Stimulated activated naive CD4-positive, alpha-beta T cell (primary cell): ENCODE measurements around the gene UQCRQ.

Experiments used
- DNase-seq, 6 experiments: peaks; one replicate each; lab custom pipeline; 2025; lab: John Stamatoyannopoulos, UW

Gene UQCRQ

DNA sequence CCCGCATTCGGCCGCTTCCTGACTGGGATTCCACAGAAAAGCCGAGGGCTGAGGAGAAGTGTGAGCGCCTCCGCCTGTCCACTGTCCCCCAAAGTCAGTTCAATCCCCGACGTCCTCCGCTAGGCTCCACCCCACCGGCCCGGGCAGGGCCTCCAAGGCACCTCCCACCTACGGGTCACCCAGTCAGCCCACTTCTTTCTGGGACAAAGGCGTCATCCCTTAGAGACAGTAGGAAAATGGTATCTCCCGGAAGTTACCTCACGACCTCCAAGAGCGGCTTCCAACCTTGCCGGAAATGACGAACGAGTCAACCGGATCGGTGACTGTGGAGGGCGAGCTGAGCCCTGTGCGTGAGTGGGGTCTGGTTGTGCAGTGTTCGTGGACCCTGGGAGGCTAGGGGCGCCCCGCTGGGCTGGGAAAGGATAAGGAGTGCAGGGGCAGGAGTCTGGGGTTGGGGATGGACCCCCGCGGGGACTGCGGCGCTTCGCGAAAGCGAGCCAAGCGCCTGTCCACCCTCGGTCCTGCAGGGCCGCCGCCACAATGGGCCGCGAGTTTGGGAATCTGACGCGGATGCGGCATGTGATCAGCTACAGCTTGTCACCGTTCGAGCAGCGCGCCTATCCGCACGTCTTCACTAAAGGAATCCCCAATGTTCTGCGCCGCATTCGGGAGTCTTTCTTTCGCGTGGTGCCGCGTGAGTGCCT, at the start of gene UQCRQ, which contains the start of gene GDF9:
Gene UQCRQ (plus strand): TSS at position 301 of the 704 bp plus-strand sequence. CDS start 240 bp downstream, at position 541.
Gene GDF9 (minus strand): TSS at position 128 of the 704 bp plus-strand sequence. CDS start 1,936 bp downstream, outside the sequence.
- peak; percentile 74 to 93 (median 90) for DNase-seq

DNA sequence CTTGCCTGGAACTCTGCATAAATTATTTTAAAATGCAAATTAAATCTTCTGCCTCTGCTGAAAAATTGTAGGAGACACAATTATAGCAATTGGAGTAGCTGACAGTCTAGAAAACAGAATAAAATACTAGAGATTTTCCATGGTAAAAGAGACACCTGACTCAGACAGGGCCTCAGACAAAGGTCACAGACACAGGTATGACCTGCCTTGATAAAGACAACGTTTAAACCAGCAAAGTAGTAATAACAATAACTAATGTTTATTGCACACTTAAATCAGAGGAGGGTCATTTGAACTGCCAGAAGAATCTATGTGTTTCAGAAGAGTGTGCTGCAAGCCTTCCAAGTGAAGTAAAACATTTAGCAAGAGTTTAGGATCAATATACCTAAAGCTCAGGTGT, 49.4 kb upstream of the UQCRQ start:
- DNase-seq, result no peak

DNA sequence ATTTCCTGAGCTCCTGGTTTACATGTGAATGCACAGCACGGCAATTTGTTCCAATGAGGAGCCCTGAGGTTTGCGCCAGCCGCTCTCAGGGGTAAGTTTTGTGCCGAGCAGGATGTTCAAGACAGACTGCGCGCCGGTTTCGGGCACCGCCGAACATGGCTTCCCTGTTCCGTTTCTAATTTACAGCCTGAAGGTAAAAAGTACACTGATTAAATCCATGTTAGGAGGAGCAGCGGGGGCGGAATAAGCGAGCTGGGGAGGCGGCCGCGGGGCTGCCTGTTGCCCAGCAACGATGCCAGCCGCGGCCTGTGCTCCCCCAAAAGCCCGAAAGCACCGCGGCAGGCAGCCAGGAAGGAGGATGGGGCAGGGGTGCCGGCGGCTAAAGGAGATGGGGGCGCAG, 47.0 kb upstream of the UQCRQ start:
- DNase-seq, result peak in 2 of 6 experiments; percentile 10 to 45

DNA sequence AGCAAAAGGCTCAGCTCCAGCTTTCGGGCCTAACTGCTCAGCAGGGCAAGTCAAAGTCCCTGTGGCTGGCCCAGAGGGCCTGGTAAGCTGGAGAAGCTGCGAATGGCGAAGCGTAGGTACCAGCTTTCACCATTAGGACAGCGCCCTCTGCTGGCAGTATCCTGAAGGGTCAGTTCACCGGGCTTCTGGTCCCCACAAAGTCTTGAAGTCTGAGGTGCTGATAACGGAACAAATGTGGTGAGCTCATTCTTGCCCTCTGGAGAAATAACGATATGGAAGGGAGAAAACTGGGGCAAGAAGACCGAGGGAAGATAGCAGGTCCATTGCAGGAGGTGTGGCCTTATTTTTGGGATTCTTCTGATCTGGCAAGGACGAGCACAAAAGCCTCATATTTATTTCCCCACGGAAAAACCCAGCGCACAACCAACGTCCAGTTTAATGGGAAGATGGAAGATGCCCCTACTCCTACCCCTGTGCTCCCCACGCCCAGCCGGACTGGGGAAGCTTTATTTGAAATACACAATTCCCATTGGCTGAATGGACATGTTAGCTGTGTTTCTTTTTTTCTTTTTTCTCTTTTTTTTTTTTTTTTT, 46.2 kb upstream of the UQCRQ start:
- DNase-seq, result peak; percentile 50 to 85 (median 78)

DNA sequence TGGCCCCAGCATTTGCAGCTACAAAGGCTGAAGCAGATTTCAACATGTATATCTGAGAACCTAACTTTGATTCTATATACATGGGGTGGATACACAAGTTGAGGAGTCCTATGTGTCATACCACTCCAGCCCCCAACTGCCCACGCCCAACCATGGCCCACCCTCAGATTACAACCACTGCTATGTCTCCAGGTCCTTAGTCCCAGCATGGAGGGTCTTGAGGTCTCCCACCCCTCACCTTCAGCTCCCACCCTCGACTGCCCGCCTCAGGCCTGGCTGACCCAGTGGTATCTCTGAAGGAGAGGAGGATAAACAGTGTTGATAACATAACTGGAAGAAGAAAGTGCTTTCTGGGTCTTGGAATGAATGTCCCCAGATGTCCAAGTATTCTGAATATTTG, 45.1 kb upstream of the UQCRQ start:
- no peak for DNase-seq

DNA sequence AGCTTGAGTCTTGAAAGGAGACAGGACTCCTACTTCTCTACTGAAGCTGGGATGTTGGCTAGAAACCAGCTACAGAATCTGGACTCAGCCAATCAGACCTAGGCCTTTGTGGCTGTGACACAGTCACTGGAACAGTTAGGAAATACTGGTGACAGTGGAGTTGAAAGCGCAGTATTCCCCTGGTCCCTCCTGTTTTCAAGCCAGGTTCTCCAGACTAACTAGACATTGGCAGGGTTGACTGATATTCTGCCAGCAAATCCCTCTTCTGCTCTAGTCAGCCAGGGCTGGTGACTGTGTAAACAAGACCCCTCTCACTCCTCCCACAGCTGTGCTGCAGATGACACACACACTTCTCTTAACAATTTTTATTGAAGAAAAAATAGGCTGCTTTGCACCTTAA, 44.7 kb upstream of the UQCRQ start:
- no peak for DNase-seq

DNA sequence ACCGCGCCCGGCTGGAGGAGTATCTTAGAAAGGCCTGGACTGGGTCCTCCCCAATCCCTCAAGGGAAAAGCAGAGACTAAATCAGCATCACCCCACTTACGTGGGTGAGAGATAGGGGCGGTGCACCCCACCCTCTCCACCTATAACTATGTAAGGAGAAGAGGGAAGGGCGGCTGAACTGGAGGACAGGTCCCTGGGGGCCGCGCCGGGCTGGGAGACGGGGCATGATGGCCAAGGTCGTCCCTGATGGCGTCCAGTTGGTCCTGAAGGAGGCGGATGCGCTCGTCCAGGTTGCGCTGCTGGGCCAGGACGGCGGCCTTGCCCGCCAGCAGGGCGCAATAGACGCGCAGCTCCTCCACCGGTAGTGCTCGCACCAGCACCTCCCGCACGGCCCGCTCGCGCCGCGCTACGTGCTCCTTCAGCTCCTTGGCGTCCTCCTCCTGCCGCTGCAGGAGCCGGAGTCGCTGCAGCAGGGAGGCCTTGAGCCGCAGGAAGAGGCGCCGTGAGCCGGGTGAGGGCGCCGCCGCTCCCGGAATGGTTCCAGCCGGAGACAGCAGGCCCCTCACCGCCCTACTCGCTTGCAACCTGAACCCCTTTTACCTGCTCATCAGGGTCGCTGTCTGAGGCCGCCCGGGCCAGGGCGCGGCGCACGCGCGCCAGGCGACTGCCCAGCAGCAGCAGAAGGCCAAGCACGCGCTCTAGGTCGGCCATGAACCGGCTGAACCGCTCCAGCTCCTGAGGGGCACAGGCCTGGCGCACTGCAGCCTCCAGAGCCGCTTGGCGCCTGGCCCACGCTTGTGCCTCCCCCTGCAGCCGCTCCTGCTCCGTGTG, 43.6 kb upstream of the UQCRQ start:
- peak in 1 of 6 experiments; percentile 27 for DNase-seq

DNA sequence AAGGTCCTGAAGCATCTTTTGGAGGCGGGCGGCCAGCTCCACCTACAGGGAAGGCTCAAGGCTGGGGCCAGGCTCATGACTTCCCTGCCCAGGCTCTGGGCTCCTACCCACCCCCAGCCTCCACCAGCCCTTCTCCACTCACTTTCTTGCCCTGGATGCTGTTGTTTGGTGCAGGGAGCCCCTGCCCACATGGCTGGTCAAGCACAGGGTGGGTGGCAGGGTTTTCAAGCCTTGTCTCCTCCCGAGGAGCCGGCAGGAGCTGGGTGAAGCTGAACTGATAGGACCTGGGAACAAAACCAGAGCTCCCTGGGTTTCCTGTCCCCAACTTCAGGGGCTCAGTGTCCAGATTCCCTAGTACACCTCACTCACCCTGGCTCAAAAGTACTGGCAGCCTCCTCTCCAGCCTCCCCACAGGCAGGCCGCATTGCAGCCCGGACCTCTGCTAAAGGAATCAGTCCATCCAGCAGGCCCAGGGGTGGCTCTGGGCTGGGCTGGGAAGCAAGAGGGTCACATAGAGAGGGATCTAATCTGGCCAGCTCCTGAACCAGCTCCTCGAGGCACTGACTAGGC, 42.9 kb upstream of the UQCRQ start:
- DNase-seq, result no peak

DNA sequence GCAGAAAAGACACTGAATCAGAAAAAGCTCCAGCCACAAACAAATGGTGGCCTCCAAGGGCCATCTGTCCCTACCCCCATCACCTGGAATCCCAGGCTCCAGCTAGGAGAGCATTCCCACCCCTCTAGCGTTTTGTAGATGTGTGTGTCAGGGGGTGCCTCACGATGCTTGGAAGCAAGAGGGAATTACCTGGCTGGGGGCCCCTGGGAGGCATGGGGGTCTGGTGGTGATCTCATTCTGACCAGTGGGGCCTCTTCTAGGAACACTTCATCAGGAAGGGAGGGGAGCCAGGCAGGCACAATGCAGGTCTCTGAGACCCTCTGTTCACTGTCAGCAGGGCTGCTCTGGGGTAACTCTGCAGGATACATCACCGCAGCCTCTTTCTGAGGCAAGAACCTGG, 42.0 kb upstream of the UQCRQ start:
- no peak for DNase-seq

DNA sequence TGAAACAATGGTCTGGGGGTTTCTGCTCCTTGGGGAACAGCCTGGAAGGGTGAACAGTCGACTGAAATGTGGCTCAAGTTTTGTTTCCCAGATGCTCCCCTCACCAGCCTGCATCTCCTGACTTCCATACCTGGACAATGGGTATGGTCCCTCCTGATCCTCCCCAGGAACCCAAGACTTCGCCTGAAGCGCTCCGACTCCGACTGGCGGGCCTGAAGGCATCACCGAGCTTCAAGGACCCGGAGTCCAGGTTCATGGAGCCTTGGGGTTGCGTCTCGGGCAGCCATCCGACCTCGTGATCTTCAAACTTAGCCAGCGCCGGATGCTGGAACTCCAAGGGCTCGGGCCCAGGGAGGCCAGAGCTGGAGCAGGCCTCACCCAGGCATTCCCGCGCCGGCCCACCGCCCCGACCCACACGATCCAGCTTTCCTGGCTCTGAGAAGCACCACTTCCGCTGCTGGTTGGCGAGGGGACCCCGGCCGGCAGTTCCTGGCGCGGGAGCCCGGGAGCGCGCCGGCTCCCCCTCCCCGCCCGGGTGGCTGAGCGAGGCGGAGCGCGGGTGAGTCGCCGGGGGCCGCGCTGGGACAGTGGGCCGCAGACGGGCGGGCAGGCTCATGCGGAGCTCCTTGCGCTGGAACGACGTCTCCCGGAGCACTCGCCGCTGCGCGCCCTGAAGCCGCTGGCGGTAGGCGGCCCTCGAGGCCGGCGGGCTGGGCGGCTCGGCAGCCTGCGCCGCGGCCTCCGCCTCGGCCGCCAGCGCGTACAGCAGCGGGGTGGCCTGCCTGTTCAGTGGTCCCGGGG, 41.2 kb upstream of the UQCRQ start:
- DNase-seq, result no peak

DNA sequence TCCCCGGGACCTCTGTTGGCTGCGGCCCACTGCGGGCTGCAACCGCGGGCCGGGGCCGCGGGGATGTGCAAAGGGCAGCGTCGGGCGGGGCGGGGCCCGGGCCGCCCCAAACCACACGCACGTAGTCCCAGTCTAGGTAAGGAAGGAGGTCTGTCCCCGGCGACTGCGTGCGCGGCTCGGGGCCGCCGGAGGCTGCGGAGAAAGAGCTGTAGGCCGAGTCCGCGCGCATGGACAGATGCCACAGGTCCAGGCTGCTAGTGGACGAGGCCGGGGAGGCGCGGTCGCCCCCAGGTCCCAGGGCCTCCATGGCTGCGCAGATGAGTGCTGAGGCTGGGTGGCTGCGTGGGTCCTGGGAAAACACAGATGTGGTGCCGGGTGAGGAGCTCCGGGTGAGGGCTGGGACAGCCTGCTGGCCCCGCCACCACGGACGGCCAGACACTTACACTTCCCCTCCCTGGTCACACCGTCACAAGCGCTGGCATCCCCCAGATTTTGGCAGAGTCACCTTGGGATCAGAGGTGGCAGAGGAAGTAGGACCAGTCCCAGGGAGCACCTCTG, 40.5 kb upstream of the UQCRQ start:
- DNase-seq, result no peak

DNA sequence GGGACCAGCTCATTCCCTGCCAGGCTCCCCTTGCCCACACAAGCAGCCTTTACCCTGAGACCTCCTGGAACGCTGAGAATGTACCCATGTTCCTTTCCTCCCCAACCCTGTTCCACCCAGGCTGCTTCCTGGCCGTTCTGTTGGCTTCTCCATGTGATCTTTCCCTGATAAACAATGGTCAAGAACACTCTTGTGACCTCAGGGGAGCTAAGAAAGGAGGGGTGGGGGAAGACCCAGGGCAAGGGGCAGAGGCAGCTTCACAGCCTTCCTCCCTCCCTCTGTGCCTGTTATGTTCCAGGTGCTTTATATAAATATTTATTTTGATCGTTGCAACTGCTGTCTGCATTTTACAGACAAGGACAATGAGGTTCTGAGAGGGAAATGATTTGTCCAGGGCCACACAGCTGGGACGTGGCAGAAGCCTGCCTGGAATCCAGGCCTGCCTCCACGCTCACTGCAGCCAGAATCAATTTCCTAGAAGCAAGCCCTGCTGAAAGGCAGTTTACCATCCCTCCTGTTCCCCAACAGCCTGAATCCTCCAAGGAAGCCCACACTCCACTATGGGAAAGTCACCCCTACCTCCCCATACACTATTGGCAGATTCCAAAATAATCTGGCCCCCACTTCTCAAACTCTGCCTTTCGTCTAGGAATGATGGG, 39.9 kb upstream of the UQCRQ start:
- no peak for DNase-seq

DNA sequence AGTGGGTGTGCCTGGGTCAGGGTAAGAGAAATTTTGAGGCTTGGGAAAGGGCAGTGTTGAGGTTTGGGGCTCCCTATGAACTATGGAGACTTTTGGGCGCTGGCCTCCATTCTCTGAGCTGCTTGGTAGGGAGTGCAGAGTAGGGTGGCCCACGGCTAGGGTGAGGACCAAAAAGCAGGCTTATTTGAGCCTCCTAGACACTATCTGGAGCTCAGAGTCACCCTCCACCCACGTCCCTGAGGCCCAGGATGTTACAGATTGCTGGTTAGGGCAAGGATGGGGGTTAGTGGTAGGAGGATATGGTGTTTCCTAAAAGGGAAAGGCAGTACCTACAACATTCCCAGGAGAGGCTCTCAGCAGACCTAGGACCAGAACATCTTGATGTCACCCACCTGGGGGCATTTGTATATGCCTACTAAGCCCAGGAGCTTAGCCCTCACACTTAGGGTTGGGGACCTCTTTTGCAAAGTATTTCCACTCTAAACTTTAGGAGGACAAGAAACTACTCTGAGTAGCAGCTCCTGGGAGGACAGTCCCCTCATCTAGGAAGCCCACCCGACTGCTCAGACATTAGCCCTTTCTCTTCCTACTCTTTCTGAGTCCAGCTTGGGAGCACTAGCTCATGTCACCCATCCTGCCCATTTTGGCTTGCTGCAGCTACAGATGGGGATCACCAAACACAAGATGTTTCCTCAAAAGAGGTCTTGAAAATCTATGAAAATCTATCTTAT, 38.3 kb upstream of the UQCRQ start:
- DNase-seq, result no peak

DNA sequence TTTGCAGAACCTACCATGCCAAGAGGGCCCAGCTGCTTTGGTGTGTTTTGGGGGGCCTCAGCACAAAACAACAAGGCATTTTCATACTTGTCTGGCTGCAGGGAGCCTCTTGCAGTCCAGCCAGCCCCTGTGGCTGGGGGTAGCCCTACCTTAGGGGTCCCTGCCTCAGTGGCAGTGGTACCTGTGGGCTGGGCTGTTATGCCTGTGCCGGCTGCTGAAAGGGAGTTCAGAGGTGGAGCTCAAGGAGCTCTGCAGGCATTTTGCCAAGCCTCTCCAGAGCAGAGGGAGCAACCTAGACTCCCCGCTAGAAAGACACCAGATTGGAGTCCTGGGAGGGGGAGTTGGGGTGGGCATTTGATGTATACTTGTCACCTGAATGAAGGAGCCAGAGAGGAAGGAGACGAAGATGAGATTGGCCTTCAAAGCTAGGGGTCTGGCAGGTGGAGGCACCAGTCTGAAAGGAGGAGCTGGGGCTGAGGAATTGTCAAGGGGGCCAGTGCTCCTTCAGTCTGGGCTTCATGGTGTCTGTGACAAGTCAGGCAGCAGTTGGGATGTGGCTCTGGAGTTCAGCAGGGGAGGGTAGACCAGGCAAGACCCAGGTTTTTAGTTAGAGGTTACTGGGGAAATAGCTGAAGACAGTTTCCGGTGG, 37.5 kb upstream of the UQCRQ start:
- no peak for DNase-seq

DNA sequence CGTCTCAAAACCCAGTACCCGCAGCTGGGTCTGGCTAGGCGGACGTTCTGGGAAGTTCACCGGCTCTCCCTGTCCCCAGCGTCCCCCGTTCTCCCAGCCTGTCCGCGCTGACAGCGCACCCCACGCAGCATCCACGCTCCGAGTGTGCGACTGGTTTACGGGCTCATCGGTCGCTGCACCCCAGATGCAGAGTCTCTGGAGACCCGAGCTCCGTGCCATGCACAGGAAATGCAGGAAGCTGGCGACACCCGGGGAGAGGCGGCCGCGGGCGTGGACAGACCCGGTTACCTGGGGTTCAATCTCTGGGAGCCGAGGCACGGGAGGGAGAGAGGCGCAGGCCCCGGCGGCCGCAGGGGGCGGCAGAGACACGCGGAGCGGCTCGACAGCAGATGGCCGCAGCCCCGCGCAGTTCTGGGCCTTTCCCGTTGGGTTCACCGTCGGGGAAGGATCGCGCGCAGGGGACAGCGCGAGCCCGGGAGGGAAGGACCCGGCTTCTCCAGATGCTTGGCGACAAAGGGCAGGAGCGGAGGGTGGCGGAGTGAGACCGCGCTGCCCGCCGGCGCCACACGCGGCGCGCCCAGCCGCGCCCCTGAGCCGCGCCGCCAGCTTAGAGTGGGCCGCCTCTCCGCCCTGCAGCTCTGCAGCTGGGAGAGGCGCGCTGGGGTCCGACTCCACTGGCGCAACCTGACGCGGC, 36.6 kb upstream of the UQCRQ start:
- peak; percentile 22 to 61 (median 50) for DNase-seq

DNA sequence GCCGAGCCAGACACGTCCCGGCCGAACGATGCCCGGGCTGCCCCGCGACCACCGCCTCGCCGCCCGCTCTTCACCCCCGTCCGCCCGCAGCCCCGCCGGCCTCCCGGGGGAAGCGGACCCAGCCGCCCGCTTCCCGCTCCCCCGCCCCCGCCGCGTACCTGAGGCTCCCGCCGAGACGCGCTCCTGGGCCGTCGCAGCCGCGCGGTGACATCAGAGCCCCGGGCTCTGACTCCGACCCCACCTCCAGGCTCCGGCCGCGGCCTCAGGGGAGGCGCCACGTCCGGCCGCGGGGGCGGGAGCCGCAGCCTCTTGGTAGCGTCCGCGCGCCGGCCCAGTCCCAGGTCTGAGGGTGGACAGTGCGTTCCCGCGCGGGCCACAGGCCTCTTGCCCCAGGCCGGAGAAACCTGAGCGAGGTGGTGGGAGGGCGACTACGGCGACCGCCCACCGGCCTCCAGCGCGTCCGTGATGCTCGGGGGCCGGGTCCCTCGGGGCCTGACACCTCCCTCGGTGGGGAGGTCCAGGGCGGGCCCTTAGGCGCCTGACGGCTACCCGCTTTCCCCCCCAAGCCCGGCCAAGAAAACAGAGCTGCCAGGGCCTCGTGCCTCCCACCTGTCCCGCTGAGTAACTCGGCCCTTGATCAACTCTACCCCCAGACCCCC, 35.9 kb upstream of the UQCRQ start, which contains the start of gene SHROOM1:
Gene SHROOM1 (minus strand): TSS at position 212 of the 659 bp plus-strand sequence. CDS start 4,507 bp downstream, outside the sequence.
- DNase-seq, result peak in 1 of 6 experiments; percentile 37

DNA sequence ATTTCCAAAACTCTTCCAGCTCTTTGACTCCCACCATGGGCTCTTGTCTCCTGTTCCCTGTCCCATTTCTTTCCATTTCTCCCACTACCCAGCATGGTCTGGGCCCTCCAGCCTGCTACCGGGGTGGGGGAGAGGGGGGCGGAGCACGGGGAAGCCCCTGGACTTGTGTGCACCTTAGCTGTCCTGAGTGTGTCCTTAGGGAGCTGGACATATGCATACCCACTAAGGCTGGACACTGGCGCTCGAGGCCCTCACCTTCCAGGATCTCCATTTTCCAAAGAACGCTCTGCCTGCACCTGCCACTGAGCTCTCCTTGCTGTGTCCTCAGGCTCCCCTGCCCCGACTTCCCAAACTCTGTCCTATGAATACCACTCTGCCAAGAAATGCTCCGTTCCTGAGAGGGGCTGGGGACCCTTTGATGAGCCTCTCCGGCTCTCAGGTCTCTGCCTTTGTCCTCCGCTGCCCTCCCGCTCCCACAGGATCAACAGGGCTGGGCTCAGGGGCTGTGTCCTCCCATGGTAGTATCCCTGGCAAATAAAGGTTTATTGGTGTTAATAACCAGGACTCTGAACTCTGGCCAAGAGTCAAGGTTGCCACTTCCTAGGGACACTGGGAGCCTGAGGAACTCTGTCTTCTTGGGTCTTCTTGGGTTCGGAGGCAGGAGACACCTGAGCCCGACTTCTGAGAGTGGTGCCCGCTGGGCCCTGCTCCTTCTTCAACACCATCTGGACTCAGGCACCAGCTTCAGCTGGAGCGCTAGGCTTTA, 35.2 kb upstream of the UQCRQ start:
- DNase-seq, result no peak
